ENCODE results near the gene SSTR3. TPM values are rescaled to one million over a fixed set of nuclear protein-coding genes. Genes with fewer than 3 reads are reported as not detected.

Gene SSTR3
- polyA plus RNA-seq, 1 donor from 2014 or later, result not detected

- Histone ChIP-seq H3K4me3 (ENCODE audit: low read length) (no peak overlapping the region), H3K9ac (ENCODE audit: low read length) (no peak overlapping the region), H3K9me3 (ENCODE audit: low read length) (no peaks in the 10 kb centered on the region), H3F3A (ENCODE audit: insufficient read depth, low read length, poor library complexity, severe bottlenecking) (no peaks in the 10 kb centered on the region), H3K4me2 (ENCODE audit: low read length) (no peak overlapping the region), H3K9me2 (ENCODE audit: insufficient read depth, low read length) (no peaks in the 10 kb centered on the region), H4K20me1 (ENCODE audit: insufficient read depth) (no peaks in the 10 kb centered on the region), H3K27ac (ENCODE audit: low read length) (no peak overlapping the region), H3K79me2 (replicated peaks; ENCODE audit: insufficient read depth, low read length) (no peaks in the 10 kb centered on the region), H3K27me3 (ENCODE audit: insufficient read depth, low read depth, low read length) (no peaks in the 10 kb centered on the region), H3K36me3 (ENCODE audit: insufficient read depth, low read length) (no peaks in the 10 kb centered on the region), H2AFZ (ENCODE audit: low read depth, low read length) (no peak overlapping the region)
- TF ChIP-seq SMC3 (conservative IDR thresholded peaks at IDR 0.05; ENCODE audit: poor library complexity), result no peak
- TF ChIP-seq EP300 (conservative IDR thresholded peaks at IDR 0.05; ENCODE audit: poor library complexity, severe bottlenecking), result no peak
- TF ChIP-seq RAD21 (conservative IDR thresholded peaks at IDR 0.05), result no peak
These were observed 4.3 kb downstream of the SSTR3 start for GRCh38 chr22:37207981-37208380.

- Histone ChIP-seq H3K27ac (ENCODE audit: low read length) (no peak overlapping the region), H4K20me1 (ENCODE audit: insufficient read depth) (no peaks in the 10 kb centered on the region), H3K79me2 (replicated peaks; ENCODE audit: insufficient read depth, low read length) (no peaks in the 10 kb centered on the region), H3F3A (ENCODE audit: insufficient read depth, low read length, poor library complexity, severe bottlenecking) (no peaks in the 10 kb centered on the region), H3K27me3 (ENCODE audit: insufficient read depth, low read depth, low read length) (no peaks in the 10 kb centered on the region), H3K9me3 (ENCODE audit: low read length) (no peaks in the 10 kb centered on the region), H3K4me2 (ENCODE audit: low read length) (no peak overlapping the region), H3K36me3 (ENCODE audit: insufficient read depth, low read length) (no peaks in the 10 kb centered on the region), H3K9ac (ENCODE audit: low read length) (no peak overlapping the region), H2AFZ (ENCODE audit: low read depth, low read length) (no peak overlapping the region), H3K9me2 (ENCODE audit: insufficient read depth, low read length) (no peaks in the 10 kb centered on the region), H3K4me3 (ENCODE audit: low read length) (no peak overlapping the region)
- TF ChIP-seq EZH2 (IDR thresholded peaks at IDR 0.05; ENCODE audit: borderline replicate concordance, insufficient read depth, low read length, poor library complexity, severe bottlenecking) (no peak), RAD21 (conservative IDR thresholded peaks at IDR 0.05) (no peak), SMC3 (conservative IDR thresholded peaks at IDR 0.05; ENCODE audit: poor library complexity) (no peak), MXI1 (conservative IDR thresholded peaks at IDR 0.05; ENCODE audit: poor library complexity, severe bottlenecking) (no peak), EP300 (conservative IDR thresholded peaks at IDR 0.05; ENCODE audit: poor library complexity, severe bottlenecking) (no peak), POLR2AphosphoS5 (IDR thresholded peaks at IDR 0.05) (no peak), TAF1 (IDR thresholded peaks at IDR 0.05; ENCODE audit: low read depth) (no peak), REST (IDR thresholded peaks at IDR 0.05; ENCODE audit: borderline replicate concordance) (no peak)
- TF ChIP-seq, protein P1, sequence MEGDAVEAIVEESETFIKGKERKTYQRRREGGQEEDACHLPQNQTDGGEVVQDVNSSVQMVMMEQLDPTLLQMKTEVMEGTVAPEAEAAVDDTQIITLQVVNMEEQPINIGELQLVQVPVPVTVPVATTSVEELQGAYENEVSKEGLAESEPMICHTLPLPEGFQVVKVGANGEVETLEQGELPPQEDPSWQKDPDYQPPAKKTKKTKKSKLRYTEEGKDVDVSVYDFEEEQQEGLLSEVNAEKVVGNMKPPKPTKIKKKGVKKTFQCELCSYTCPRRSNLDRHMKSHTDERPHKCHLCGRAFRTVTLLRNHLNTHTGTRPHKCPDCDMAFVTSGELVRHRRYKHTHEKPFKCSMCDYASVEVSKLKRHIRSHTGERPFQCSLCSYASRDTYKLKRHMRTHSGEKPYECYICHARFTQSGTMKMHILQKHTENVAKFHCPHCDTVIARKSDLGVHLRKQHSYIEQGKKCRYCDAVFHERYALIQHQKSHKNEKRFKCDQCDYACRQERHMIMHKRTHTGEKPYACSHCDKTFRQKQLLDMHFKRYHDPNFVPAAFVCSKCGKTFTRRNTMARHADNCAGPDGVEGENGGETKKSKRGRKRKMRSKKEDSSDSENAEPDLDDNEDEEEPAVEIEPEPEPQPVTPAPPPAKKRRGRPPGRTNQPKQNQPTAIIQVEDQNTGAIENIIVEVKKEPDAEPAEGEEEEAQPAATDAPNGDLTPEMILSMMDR (IDR thresholded peaks at IDR 0.05; ENCODE audit: poor library complexity, severe bottlenecking), result no peak
These were observed 5.1 kb downstream of the SSTR3 start for GRCh38 chr22:37206841-37207821.

All from neural cell (in vitro differentiated cells).